ENCODE results near the gene RBM28. TPM values are rescaled to one million over a fixed set of nuclear protein-coding genes. Genes with fewer than 3 reads are reported as not detected.

The RBM28 gene
- total RNA-seq, 4 donors from 2014 or later: 27.5 to 70.8 (median 44.6) TPM

DNA sequence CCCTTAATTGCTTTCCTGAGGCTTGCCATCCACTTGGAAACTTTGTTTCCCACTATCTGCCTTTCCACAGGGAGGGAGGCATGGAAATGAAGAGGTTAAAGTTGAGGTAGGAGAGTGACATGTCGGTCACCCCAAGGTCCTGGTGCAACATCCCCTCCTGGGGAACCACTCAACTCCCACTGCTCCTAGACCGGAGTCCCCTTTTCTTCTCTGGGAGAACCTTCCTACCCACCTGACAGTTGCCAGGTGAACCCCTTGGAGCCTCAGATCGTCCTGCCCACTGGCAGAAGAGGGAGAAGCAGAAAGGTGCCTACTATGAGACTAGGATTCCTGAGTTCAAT lies 44.4 kb upstream of the RBM28 start:
- TF ChIP-seq, protein P1, sequence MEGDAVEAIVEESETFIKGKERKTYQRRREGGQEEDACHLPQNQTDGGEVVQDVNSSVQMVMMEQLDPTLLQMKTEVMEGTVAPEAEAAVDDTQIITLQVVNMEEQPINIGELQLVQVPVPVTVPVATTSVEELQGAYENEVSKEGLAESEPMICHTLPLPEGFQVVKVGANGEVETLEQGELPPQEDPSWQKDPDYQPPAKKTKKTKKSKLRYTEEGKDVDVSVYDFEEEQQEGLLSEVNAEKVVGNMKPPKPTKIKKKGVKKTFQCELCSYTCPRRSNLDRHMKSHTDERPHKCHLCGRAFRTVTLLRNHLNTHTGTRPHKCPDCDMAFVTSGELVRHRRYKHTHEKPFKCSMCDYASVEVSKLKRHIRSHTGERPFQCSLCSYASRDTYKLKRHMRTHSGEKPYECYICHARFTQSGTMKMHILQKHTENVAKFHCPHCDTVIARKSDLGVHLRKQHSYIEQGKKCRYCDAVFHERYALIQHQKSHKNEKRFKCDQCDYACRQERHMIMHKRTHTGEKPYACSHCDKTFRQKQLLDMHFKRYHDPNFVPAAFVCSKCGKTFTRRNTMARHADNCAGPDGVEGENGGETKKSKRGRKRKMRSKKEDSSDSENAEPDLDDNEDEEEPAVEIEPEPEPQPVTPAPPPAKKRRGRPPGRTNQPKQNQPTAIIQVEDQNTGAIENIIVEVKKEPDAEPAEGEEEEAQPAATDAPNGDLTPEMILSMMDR (IDR thresholded peaks at IDR 0.05; ENCODE audit: low read depth): no peak

DNA sequence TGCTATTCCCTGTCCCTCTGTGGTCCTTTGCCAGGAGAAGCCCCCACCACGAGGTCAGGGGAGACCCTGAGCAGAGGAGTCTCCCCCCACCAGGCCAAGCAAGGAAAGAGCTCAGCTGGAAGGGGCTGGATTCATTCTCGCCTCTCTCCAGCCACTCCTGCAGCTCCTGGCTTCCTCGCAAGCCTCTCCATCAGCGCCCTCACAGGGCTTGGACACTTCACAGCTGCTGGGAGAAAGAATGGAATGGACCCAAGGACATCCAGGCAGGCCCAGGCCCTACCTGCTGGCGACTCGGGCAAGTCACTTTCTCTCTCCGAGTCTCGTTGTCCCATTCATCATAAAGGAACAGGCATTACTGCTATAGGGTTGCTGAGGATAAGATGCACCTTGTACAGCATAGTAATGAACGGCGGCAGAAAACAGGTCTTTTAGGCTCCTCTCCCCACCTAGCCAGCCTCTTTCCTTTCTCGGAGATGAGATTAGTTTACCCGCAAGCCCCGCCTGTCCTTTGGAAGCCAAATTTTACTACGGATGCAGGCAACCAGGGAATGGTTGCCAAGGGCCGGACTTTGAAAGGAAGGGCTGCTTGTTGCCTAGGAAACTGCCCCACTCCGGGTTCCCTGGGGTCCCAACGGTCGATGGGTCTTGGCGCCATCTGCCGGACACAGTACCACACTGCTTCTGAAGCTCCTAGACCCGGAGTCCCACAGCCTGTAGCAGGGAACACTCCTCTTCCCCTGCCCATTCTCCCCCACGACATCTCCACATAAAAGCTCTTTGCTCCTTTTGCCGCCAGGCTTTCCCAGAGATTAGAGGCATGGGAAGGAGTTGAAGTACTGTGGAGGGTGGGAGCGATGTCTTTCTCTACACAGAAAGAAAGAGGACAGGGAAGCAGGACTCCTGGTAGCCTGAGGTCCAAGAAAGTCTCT lies 43.8 kb upstream of the RBM28 start:
- TF ChIP-seq, protein P1 (IDR thresholded peaks at IDR 0.05; ENCODE audit: low read depth): no peak

DNA sequence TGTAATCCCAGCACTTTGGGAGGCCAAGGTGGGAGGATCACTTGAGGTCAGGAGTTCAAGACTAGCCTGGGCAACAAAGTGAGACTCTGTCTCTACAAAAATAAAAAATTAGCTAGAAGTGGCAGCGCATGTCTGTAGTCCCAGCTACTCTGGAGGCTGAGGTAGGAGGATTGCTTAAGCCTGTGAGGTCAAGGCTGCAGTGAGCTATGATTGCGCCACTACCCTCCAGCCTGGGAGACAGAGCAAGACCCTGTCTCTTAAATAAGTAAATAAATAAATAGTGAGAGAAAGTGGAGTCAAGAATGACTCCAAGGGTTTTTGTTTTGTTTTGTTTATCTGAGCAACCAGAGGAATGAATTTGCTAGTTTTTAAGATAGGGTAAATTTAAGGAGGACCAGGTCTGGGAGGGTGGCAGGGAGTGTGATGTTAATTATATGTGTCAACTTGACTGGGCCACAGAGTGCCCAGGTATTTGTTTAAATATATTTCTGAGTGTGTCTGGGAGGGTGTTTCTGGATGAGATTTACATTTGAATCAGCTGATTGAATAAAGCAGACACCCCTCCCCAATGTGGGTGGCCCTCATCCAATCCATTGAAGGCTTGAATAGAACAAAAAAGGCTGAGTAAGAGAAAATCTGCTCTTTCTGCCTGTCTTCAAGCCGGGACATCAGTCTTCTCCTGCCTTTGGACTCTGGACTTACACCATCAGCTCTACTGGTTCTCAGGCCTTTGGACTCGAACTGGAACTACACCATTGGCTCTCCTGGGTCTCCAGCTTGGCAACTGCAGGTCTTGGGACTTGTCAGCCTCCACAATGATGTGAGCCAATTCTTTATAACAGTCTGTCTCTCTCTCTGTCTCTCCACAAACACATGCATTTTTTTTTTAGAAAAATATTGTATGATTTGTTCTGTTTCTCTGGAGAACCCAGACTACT lies 42.5 kb upstream of the RBM28 start:
- TF ChIP-seq, protein P1 (IDR thresholded peaks at IDR 0.05; ENCODE audit: low read depth): no peak

DNA sequence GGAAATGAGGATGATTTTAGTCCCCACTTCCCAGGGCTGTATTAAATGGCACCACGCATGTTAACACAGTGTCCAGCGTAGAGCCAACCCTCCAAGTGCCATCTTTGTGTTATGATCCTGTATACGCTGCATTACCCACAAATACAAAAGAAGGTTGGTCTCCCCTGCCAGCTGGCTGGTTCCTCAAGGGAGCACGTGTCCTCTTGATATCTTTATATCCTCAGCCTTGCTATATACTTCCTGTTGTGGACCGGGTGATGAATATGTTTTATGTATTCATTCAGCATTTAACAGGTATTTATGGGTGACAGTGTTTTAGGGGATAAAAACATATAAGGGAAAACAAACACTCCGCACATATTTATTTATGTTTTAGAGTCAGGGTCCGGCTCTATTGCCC lies 41.0 kb upstream of the RBM28 start:
- TF ChIP-seq, protein P1 (IDR thresholded peaks at IDR 0.05; ENCODE audit: low read depth): no peak

DNA sequence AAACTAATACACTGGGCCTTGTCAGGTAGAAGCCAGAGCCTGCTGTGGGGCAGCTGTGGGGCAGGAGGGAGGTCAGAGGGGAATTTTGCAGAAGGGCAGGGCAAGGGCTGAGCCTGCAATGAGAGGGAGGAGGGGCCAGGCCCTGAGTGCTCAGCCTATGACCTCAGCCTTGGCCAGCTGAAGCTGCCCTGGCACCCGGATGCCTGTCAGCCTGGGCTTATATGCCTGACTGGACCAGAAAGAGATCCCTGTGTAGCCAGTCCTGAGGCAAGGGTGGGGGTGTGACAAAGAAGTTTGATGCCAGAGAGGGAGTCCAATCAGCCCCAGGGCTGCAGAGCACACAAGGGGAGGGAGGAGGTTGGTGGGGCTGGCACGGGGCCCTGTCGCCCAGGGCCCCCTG lies 40.1 kb upstream of the RBM28 start:
- TF ChIP-seq, protein P1 (IDR thresholded peaks at IDR 0.05; ENCODE audit: low read depth): no peak

DNA sequence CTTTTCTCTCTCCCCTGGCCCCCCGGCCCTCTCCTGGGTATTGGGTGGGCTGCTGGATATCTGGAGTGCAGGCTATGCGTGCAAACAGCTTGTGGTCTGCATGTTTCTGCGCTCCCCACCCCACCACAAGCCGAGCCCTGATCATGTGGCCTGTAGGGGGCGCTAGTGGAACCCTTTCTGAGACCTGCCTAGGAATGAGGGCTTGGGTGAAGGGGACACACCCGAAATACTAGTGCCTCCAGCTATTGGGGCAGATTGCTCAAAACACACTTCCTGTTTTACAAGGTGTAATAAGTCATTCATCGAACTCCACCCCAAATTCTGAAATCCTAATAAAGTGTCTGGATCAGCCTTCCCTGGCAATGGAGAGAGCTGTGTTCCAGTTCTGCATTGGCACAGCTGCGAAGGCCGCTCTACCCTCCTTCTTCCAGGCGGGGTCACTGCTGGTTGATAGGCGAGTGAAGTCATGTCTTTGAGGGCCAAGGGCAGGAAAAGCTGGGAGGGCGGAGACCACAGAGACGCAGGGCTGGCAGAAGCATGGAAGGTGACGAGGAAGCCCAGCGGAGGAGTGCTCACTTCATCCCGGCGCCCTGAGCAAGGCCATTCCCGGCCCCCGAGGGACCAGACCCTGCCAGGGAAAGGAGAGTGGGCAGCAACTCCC lies 37.6 kb upstream of the RBM28 start:
- TF ChIP-seq, protein P1 (IDR thresholded peaks at IDR 0.05; ENCODE audit: low read depth): no peak

All from subcutaneous adipose tissue (tissue), 4 donors.